ENCODE data around the gene LRP5. TPM values are rescaled to one million over a fixed set of nuclear protein-coding genes. Genes with fewer than 3 reads are reported as not detected.

LRP5 gene
- polyA plus RNA-seq, 1 donor, result 109 TPM

- Histone ChIP-seq H3K4me3 (ENCODE audit: low read length) (no peak overlapping the region), H3K9me3 (ENCODE audit: control insufficient read depth, low read depth, low read length) (no peaks in the 10 kb centered on the region), H3K4me1 (ENCODE audit: control insufficient read depth, insufficient read depth, low read length) (peaks cover 22% of the 10 kb centered on the region), H3K27me3 (ENCODE audit: control insufficient read depth, insufficient read depth, low read length) (no peaks in the 10 kb centered on the region), H3K27ac (ENCODE audit: low read length) (no peak overlapping the region), H3K36me3 (ENCODE audit: control insufficient read depth, insufficient read depth, low read length) (peaks cover 29% of the 10 kb centered on the region)
- WGBS (ENCODE audit: insufficient coverage, low lambda C conversion rate), result no CpG with 5 or more reads among the region's 8 CpGs
- no peak for DNase-seq
Observed at GRCh38 chr11:68347345-68347744, 35.0 kb downstream of the LRP5 start.

- Histone ChIP-seq H3K27ac (ENCODE audit: low read length) (no peak overlapping the region), H3K4me1 (ENCODE audit: control insufficient read depth, insufficient read depth, low read length) (peaks cover 17% of the 10 kb centered on the region), H3K9me3 (ENCODE audit: control insufficient read depth, low read depth, low read length) (no peaks in the 10 kb centered on the region), H3K27me3 (ENCODE audit: control insufficient read depth, insufficient read depth, low read length) (no peaks in the 10 kb centered on the region), H3K36me3 (ENCODE audit: control insufficient read depth, insufficient read depth, low read length) (peaks cover 29% of the 10 kb centered on the region), H3K4me3 (ENCODE audit: low read length) (no peak overlapping the region)
- DNase-seq, result no peak
- WGBS (ENCODE audit: insufficient coverage, low lambda C conversion rate), result no CpG with 5 or more reads among the region's 32 CpGs
Observed at GRCh38 chr11:68347841-68348240, 35.5 kb downstream of the LRP5 start.

GRCh38 chr11:68349461-68350249 lies 37.3 kb downstream of the LRP5 start:
- H3K27me3 ChIP-seq (ENCODE audit: control insufficient read depth, insufficient read depth, low read length), result no peaks in the 10 kb centered on the region
- H3K9me3 ChIP-seq (ENCODE audit: control insufficient read depth, low read depth, low read length), result no peaks in the 10 kb centered on the region
- WGBS (ENCODE audit: insufficient coverage, low lambda C conversion rate), result no CpG with 5 or more reads among the region's 15 CpGs
- no peak overlapping the region for H3K4me3 ChIP-seq (ENCODE audit: low read length)
- no peak overlapping the region for H3K27ac ChIP-seq (ENCODE audit: low read length)
- no peak for DNase-seq
- H3K36me3 ChIP-seq (ENCODE audit: control insufficient read depth, insufficient read depth, low read length), result peaks cover 39% of the 10 kb centered on the region
- peaks cover 3% of the 10 kb centered on the region for H3K4me1 ChIP-seq (ENCODE audit: control insufficient read depth, insufficient read depth, low read length)

GRCh38 chr11:68350759-68351449 lies 38.5 kb downstream of the LRP5 start:
- Histone ChIP-seq H3K4me1 (ENCODE audit: control insufficient read depth, insufficient read depth, low read length) (peaks cover 3% of the 10 kb centered on the region), H3K9me3 (ENCODE audit: control insufficient read depth, low read depth, low read length) (no peaks in the 10 kb centered on the region), H3K27me3 (ENCODE audit: control insufficient read depth, insufficient read depth, low read length) (no peaks in the 10 kb centered on the region), H3K4me3 (ENCODE audit: low read length) (no peak overlapping the region), H3K27ac (ENCODE audit: low read length) (no peak overlapping the region), H3K36me3 (ENCODE audit: control insufficient read depth, insufficient read depth, low read length) (peaks cover 48% of the 10 kb centered on the region)
- WGBS (ENCODE audit: insufficient coverage, low lambda C conversion rate), result no CpG with 5 or more reads among the region's 28 CpGs
- no peak for DNase-seq

GRCh38 chr11:68351450-68352275 lies 39.3 kb downstream of the LRP5 start:
- H3K4me3 ChIP-seq (ENCODE audit: low read length), result no peak overlapping the region
- WGBS (ENCODE audit: insufficient coverage, low lambda C conversion rate), result no CpG with 5 or more reads among the region's 32 CpGs
- peaks cover 52% of the 10 kb centered on the region for H3K36me3 ChIP-seq (ENCODE audit: control insufficient read depth, insufficient read depth, low read length)
- no peaks in the 10 kb centered on the region for H3K27me3 ChIP-seq (ENCODE audit: control insufficient read depth, insufficient read depth, low read length)
- no peaks in the 10 kb centered on the region for H3K9me3 ChIP-seq (ENCODE audit: control insufficient read depth, low read depth, low read length)
- DNase-seq, result no peak
- peaks cover 3% of the 10 kb centered on the region for H3K4me1 ChIP-seq (ENCODE audit: control insufficient read depth, insufficient read depth, low read length)
- no peak overlapping the region for H3K27ac ChIP-seq (ENCODE audit: low read length)

GRCh38 chr11:68352591-68352990 lies 40.2 kb downstream of the LRP5 start:
- no peaks in the 10 kb centered on the region for H3K9me3 ChIP-seq (ENCODE audit: control insufficient read depth, low read depth, low read length)
- no peak overlapping the region for H3K4me3 ChIP-seq (ENCODE audit: low read length)
- peaks cover 3% of the 10 kb centered on the region for H3K4me1 ChIP-seq (ENCODE audit: control insufficient read depth, insufficient read depth, low read length)
- H3K27me3 ChIP-seq (ENCODE audit: control insufficient read depth, insufficient read depth, low read length), result no peaks in the 10 kb centered on the region
- peaks cover 56% of the 10 kb centered on the region for H3K36me3 ChIP-seq (ENCODE audit: control insufficient read depth, insufficient read depth, low read length)
- DNase-seq, result no peak
- WGBS (ENCODE audit: insufficient coverage, low lambda C conversion rate), result no CpG with 5 or more reads among the region's 4 CpGs
- H3K27ac ChIP-seq (ENCODE audit: low read length), result no peak overlapping the region

- no peak for DNase-seq
- WGBS (ENCODE audit: insufficient coverage, low lambda C conversion rate), result no CpG with 5 or more reads among the region's 7 CpGs
- Histone ChIP-seq H3K4me3 (ENCODE audit: low read length) (no peak overlapping the region), H3K36me3 (ENCODE audit: control insufficient read depth, insufficient read depth, low read length) (peaks cover 57% of the 10 kb centered on the region), H3K4me1 (ENCODE audit: control insufficient read depth, insufficient read depth, low read length) (peaks cover 3% of the 10 kb centered on the region), H3K27me3 (ENCODE audit: control insufficient read depth, insufficient read depth, low read length) (no peaks in the 10 kb centered on the region), H3K9me3 (ENCODE audit: control insufficient read depth, low read depth, low read length) (no peaks in the 10 kb centered on the region), H3K27ac (ENCODE audit: low read length) (peak overlapping the region; percentile 54)
Observed at GRCh38 chr11:68353118-68353517, 40.7 kb downstream of the LRP5 start.

- peak overlapping the region; percentile 54 for H3K27ac ChIP-seq (ENCODE audit: low read length)
- H3K4me3 ChIP-seq (ENCODE audit: low read length), result no peak overlapping the region
- no peaks in the 10 kb centered on the region for H3K27me3 ChIP-seq (ENCODE audit: control insufficient read depth, insufficient read depth, low read length)
- peaks cover 57% of the 10 kb centered on the region for H3K36me3 ChIP-seq (ENCODE audit: control insufficient read depth, insufficient read depth, low read length)
- peaks cover 3% of the 10 kb centered on the region for H3K9me3 ChIP-seq (ENCODE audit: control insufficient read depth, low read depth, low read length)
- no CpG with 5 or more reads among the region's 11 CpGs for WGBS (ENCODE audit: insufficient coverage, low lambda C conversion rate)
- DNase-seq, result no peak
- H3K4me1 ChIP-seq (ENCODE audit: control insufficient read depth, insufficient read depth, low read length), result peaks cover 3% of the 10 kb centered on the region
Observed at GRCh38 chr11:68353669-68354068, 41.3 kb downstream of the LRP5 start.

GRCh38 chr11:68354148-68354872 lies 41.9 kb downstream of the LRP5 start:
- no peak for DNase-seq
- peak overlapping the region; percentile 70 for H3K27ac ChIP-seq (ENCODE audit: low read length)
- H3K4me3 ChIP-seq (ENCODE audit: low read length), result no peak overlapping the region
- H3K9me3 ChIP-seq (ENCODE audit: control insufficient read depth, low read depth, low read length), result peaks cover 3% of the 10 kb centered on the region
- no CpG with 5 or more reads among the region's 27 CpGs for WGBS (ENCODE audit: insufficient coverage, low lambda C conversion rate)
- H3K27me3 ChIP-seq (ENCODE audit: control insufficient read depth, insufficient read depth, low read length), result no peaks in the 10 kb centered on the region
- peaks cover 62% of the 10 kb centered on the region for H3K36me3 ChIP-seq (ENCODE audit: control insufficient read depth, insufficient read depth, low read length)
- peaks cover 3% of the 10 kb centered on the region for H3K4me1 ChIP-seq (ENCODE audit: control insufficient read depth, insufficient read depth, low read length)

GRCh38 chr11:68355471-68355870 lies 43.1 kb downstream of the LRP5 start:
- no CpG with 5 or more reads among the region's 7 CpGs for WGBS (ENCODE audit: insufficient coverage, low lambda C conversion rate)
- Histone ChIP-seq H3K4me1 (ENCODE audit: control insufficient read depth, insufficient read depth, low read length) (peaks cover 3% of the 10 kb centered on the region), H3K36me3 (ENCODE audit: control insufficient read depth, insufficient read depth, low read length) (peaks cover 63% of the 10 kb centered on the region), H3K4me3 (ENCODE audit: low read length) (no peak overlapping the region), H3K9me3 (ENCODE audit: control insufficient read depth, low read depth, low read length) (peaks cover 3% of the 10 kb centered on the region), H3K27me3 (ENCODE audit: control insufficient read depth, insufficient read depth, low read length) (no peaks in the 10 kb centered on the region), H3K27ac (ENCODE audit: low read length) (no peak overlapping the region)
- DNase-seq, result no peak

Data from large intestine (tissue), 3 donors.